PC-9 (cell line): Measurements from ENCODE around the gene PLPP1. TPM values are rescaled to one million over a fixed set of nuclear protein-coding genes. Genes with fewer than 3 reads are reported as not detected.

Experiments
- BruUV-seq: library from RNA; stranded (reverse); fragments of 400-500 nt; replicated peaks from 2 replicates; lab custom pipeline; 2021; lab: Mats Ljungman, UMichigan
- CTCF ChIA-PET: fragments of 300-600 bp; sonication (Branson Sonifier 250); formaldehyde crosslinking; loops from one replicate; lab custom pipeline; 2022; ENCODE audit warnings: antibody characterized with exemption; lab: Charles Lee
- POLR2A ChIA-PET: fragments of 300-600 bp; sonication (Branson Sonifier 250); formaldehyde crosslinking; loops from one replicate; lab custom pipeline; 2022; ENCODE audit warnings: antibody characterized with exemption; ENCODE audit not compliant: unreplicated experiment; lab: Charles Lee
- DNase-seq, 2 experiments: peaks; one replicate each; pipeline versions ENCODE4 v3.0.0 to v3.0.0-alpha.2; 2015 to 2022; ENCODE audit warnings: mixed read lengths in 1 of 2
- H2AFZ ChIP-seq: fragments of 200-600 bp; sonication (generic); 2 replicates; pipeline ENCODE4 v1.8.1; 2017; ENCODE audit warnings: antibody characterized with exemption
- H3F3A ChIP-seq: fragments of 200-600 bp; sonication (generic); 2 replicates; pipeline ENCODE4 v1.8.1; 2017; ENCODE audit warnings: antibody characterized with exemption, mild to moderate bottlenecking, low read depth; ENCODE audit not compliant: insufficient read depth
- H3K27ac ChIP-seq: fragments of 200-600 bp; sonication (generic); 2 replicates; pipeline ENCODE4 v1.6.1; 2016; ENCODE audit warnings: mixed run types
- H3K27me3 ChIP-seq: fragments of 200-600 bp; sonication (generic); 2 replicates; pipeline ENCODE4 v1.6.1; 2016; ENCODE audit warnings: low read depth, mixed run types; ENCODE audit not compliant: insufficient read depth
- H3K36me3 ChIP-seq: fragments of 200-600 bp; sonication (generic); 2 replicates; pipeline ENCODE4 v1.6.1; 2016; ENCODE audit warnings: low read depth, mixed run types
- H3K4me1 ChIP-seq: fragments of 200-600 bp; sonication (generic); replicated peaks from 2 replicates; pipeline ENCODE4 v1.6.1; 2016; ENCODE audit warnings: mixed run types; ENCODE audit not compliant: insufficient read depth
- H3K4me2 ChIP-seq: fragments of 200-600 bp; sonication (generic); 2 replicates; pipeline ENCODE4 v1.6.1; 2017; ENCODE audit warnings: mixed run types
- H3K4me3 ChIP-seq: fragments of 200-600 bp; sonication (generic); 2 replicates; pipeline ENCODE4 v1.6.1; 2016; ENCODE audit warnings: mixed run types
- H3K79me2 ChIP-seq: fragments of 200-600 bp; sonication (generic); 2 replicates; pipeline ENCODE4 v1.6.1; 2017; ENCODE audit warnings: low read depth, mixed run types
- H3K9me2 ChIP-seq: fragments of 200-600 bp; sonication (generic); 2 replicates; pipeline ENCODE4 v1.8.1; 2017; ENCODE audit warnings: mild to moderate bottlenecking; ENCODE audit not compliant: insufficient read depth
- H3K9me3 ChIP-seq: fragments of 200-600 bp; sonication (generic); 2 replicates; pipeline ENCODE4 v1.8.1; 2016; ENCODE audit warnings: low read depth; ENCODE audit not compliant: insufficient read depth
- H4K20me1 ChIP-seq: fragments of 200-600 bp; sonication (generic); 2 replicates; pipeline ENCODE4 v1.8.1; 2017; ENCODE audit not compliant: insufficient read depth
- EZH2 ChIP-seq: fragments of 200-600 bp; sonication (generic); IDR thresholded peaks from 2 replicates; pipeline ENCODE4 v1.8.0; 2017; ENCODE audit warnings: antibody characterized with exemption, low read depth
- intact Hi-C: fragments of 100-400 bp; cut with micrococcal nuclease; formaldehyde crosslinking; loops from one replicate; pipeline ENCODE4 v1.10.0; 2022; ENCODE audit not compliant: unreplicated experiment
- total RNA-seq: library from RNA; stranded (reverse); gene quantifications from 2 replicates; pipeline ENCODE4 v1.2.3, GENCODE V29; 2021
- TF ChIP-seq, protein P1 (sequence below): fragments of 200-600 bp; sonication (generic); conservative IDR thresholded peaks from 2 replicates; pipeline ENCODE4 v1.6.1; 2017; ENCODE audit warnings: mixed run types, antibody characterized with exemption, mild to moderate bottlenecking, moderate library complexity

PLPP1 gene
- total RNA-seq, 1 experiment from 2014 or later: 12.2 TPM

GRCh38 chr5:55576661-55577060, 41.9 kb upstream of the PLPP1 start:
- peaks cover 12% of the 10 kb centered on the region; the same call in 1 of the 2 replicates for H3K4me1 ChIP-seq
- H3K27me3 ChIP-seq: no peaks in the 10 kb centered on the region
- no peak for TF ChIP-seq EZH2
- TF ChIP-seq, protein P1, sequence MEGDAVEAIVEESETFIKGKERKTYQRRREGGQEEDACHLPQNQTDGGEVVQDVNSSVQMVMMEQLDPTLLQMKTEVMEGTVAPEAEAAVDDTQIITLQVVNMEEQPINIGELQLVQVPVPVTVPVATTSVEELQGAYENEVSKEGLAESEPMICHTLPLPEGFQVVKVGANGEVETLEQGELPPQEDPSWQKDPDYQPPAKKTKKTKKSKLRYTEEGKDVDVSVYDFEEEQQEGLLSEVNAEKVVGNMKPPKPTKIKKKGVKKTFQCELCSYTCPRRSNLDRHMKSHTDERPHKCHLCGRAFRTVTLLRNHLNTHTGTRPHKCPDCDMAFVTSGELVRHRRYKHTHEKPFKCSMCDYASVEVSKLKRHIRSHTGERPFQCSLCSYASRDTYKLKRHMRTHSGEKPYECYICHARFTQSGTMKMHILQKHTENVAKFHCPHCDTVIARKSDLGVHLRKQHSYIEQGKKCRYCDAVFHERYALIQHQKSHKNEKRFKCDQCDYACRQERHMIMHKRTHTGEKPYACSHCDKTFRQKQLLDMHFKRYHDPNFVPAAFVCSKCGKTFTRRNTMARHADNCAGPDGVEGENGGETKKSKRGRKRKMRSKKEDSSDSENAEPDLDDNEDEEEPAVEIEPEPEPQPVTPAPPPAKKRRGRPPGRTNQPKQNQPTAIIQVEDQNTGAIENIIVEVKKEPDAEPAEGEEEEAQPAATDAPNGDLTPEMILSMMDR: no peak
- no peak overlapping the region for H3K4me2 ChIP-seq
- H3K36me3 ChIP-seq: no peaks in the 10 kb centered on the region
- intact Hi-C loops: no loop called here
- CTCF ChIA-PET: no interaction called here
- BruUV-seq: no TSS peak
- H3K9me2 ChIP-seq: no peaks in the 10 kb centered on the region
- H3K27ac ChIP-seq: no peak overlapping the region
- no peaks in the 10 kb centered on the region; the same call in 1 of the 2 replicates for H3F3A ChIP-seq
- no peaks in the 10 kb centered on the region for H3K79me2 ChIP-seq
- POLR2A ChIA-PET: interaction anchor here (0.7 kb wide), 1 partner anchor 42 kb away, joined by 4 read pairs; no protein-coding TSS in a partner anchor
- H3K9me3 ChIP-seq: no peaks in the 10 kb centered on the region
- H2AFZ ChIP-seq: no peak overlapping the region
- DNase-seq: no peak
- no peak overlapping the region for H3K4me3 ChIP-seq
- no peaks in the 10 kb centered on the region for H4K20me1 ChIP-seq

DNA sequence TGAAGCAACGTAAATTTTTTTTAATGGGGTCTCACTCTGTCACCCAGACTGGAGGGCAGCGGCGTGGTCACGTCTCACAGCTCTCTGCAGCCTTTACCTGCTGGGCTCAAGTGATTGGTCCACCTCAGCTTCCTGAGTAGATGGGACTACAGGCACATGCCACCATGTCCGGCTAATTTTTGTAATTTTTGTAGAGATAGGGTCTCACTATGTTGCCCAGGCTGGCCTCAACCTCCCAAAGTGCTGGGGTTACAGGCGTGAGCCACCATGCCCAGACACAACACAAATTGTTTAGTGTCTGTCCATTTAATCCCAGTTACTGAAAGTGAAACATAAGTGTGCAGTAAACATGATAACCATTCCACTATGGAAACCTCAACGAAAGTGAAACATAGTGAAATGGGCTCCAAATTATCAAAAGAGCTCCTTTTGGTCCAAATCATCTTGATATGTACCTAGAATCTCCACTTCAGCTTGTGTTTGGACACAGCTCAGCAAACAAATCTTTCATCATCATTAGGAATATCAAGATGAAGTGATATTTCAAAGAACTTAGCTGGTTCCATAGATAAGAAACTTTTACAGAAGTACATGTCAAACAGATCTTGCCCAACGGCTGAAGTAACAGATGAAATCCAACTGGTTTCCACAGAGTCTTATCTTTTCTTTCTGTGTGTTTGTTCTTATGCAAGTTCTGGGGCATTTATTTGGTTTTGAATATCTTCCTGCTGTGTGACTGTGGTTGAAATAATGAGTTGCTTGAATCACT, 41.2 kb upstream of the PLPP1 start:
- ChIA-PET POLR2A (interaction anchor here (0.7 kb wide), 1 partner anchor 30 kb away, joined by 3 read pairs; no protein-coding TSS in a partner anchor), CTCF (no interaction called here)
- Histone ChIP-seq H3K79me2 (no peaks in the 10 kb centered on the region), H3K4me3 (no peak overlapping the region), H3F3A (no peaks in the 10 kb centered on the region; the same call in 1 of the 2 replicates), H2AFZ (peak overlapping the region; percentile 17; the same call in 1 of the 2 replicates), H3K4me2 (peak overlapping the region; percentile 17; the same call in 1 of the 2 replicates), H3K27me3 (no peaks in the 10 kb centered on the region), H4K20me1 (no peaks in the 10 kb centered on the region), H3K36me3 (no peaks in the 10 kb centered on the region), H3K27ac (no peak overlapping the region), H3K9me2 (no peaks in the 10 kb centered on the region), H3K4me1 (peaks cover 12% of the 10 kb centered on the region; the same call in 1 of the 2 replicates), H3K9me3 (no peaks in the 10 kb centered on the region)
- TF ChIP-seq, protein P1: no peak
- TF ChIP-seq EZH2: no peak
- BruUV-seq: no TSS peak
- intact Hi-C loops: no loop called here
- peak in 1 of 2 experiments; percentile 77 for DNase-seq

GRCh38 chr5:55572600-55572999, 37.8 kb upstream of the PLPP1 start:
- CTCF ChIA-PET: no interaction called here
- Histone ChIP-seq H2AFZ (no peak overlapping the region), H3K9me2 (no peaks in the 10 kb centered on the region), H3K27ac (no peak overlapping the region), H3K4me2 (no peak overlapping the region), H3K27me3 (no peaks in the 10 kb centered on the region), H3K9me3 (no peaks in the 10 kb centered on the region), H4K20me1 (no peaks in the 10 kb centered on the region), H3K4me3 (no peak overlapping the region), H3F3A (no peaks in the 10 kb centered on the region; the same call in 1 of the 2 replicates), H3K4me1 (peaks cover 12% of the 10 kb centered on the region; the same call in 1 of the 2 replicates), H3K36me3 (no peaks in the 10 kb centered on the region), H3K79me2 (no peaks in the 10 kb centered on the region)
- intact Hi-C loops: no loop called here
- TF ChIP-seq, protein P1: no peak
- no peak for TF ChIP-seq EZH2
- no peak for DNase-seq
- POLR2A ChIA-PET: no interaction called here
- BruUV-seq: no TSS peak
